SK-N-SH (cell line): ENCODE data around the gene ARAP1.

ENCODE experiments used
- EZH2phosphoT487 ChIP-seq: fragments of 200-600 bp; sonication (generic); IDR thresholded peaks from 2 replicates; pipeline ENCODE4 v1.6.1; 2017; ENCODE audit warnings: low read depth, mixed run types, mild to moderate bottlenecking, antibody characterized with exemption, moderate library complexity, borderline replicate concordance
- FOXM1 ChIP-seq: IDR thresholded peaks from 2 replicates; pipeline ENCODE4 v1.4.0; 2012; ENCODE audit warnings: low read depth, mild to moderate bottlenecking
- JUND ChIP-seq: IDR thresholded peaks from 2 replicates; pipeline ENCODE4 v1.4.0; 2012
- POLR2AphosphoS5 ChIP-seq: IDR thresholded peaks from 2 replicates; pipeline ENCODE4 v1.6.1; 2012; ENCODE audit warnings: low read depth, low read length
- RAD21 ChIP-seq: IDR thresholded peaks from 2 replicates; pipeline ENCODE4 v1.6.1; 2012; ENCODE audit warnings: mild to moderate bottlenecking, low read length
- REST ChIP-seq: IDR thresholded peaks from 2 replicates; pipeline ENCODE4 v1.6.1; 2012; ENCODE audit warnings: mild to moderate bottlenecking, low read depth, low read length, moderate library complexity
- SIN3A ChIP-seq: IDR thresholded peaks from 2 replicates; pipeline ENCODE4 v1.6.1; 2012; ENCODE audit warnings: low read depth, mild to moderate bottlenecking, low read length, moderate library complexity, borderline replicate concordance
- TAF1 ChIP-seq: IDR thresholded peaks from 2 replicates; pipeline ENCODE4 v1.6.1; 2012; ENCODE audit warnings: low read depth, mild to moderate bottlenecking, low read length, moderate library complexity, borderline replicate concordance
- TCF12 ChIP-seq: IDR thresholded peaks from 2 replicates; pipeline ENCODE4 v1.4.0; 2012
- TF ChIP-seq, protein P1 (sequence below): fragments of 200-600 bp; sonication (generic); IDR thresholded peaks from 2 replicates; pipeline ENCODE4 v1.6.1; 2017; ENCODE audit warnings: antibody characterized with exemption, mild to moderate bottlenecking, moderate library complexity
- TF ChIP-seq, protein P2 (sequence below): IDR thresholded peaks from 2 replicates; pipeline ENCODE4 v1.4.0; 2012; ENCODE audit warnings: low read depth, borderline replicate concordance

GRCh38 chr11:72781313-72782080, 29.3 kb upstream of the ARAP1 start:
- TF ChIP-seq REST (no peak), SIN3A (no peak), JUND (no peak), TCF12 (no peak), EZH2phosphoT487 (no peak), TAF1 (no peak), RAD21 (no peak), POLR2AphosphoS5 (no peak), FOXM1 (no peak)
- TF ChIP-seq, protein P1, sequence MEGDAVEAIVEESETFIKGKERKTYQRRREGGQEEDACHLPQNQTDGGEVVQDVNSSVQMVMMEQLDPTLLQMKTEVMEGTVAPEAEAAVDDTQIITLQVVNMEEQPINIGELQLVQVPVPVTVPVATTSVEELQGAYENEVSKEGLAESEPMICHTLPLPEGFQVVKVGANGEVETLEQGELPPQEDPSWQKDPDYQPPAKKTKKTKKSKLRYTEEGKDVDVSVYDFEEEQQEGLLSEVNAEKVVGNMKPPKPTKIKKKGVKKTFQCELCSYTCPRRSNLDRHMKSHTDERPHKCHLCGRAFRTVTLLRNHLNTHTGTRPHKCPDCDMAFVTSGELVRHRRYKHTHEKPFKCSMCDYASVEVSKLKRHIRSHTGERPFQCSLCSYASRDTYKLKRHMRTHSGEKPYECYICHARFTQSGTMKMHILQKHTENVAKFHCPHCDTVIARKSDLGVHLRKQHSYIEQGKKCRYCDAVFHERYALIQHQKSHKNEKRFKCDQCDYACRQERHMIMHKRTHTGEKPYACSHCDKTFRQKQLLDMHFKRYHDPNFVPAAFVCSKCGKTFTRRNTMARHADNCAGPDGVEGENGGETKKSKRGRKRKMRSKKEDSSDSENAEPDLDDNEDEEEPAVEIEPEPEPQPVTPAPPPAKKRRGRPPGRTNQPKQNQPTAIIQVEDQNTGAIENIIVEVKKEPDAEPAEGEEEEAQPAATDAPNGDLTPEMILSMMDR = no peak
- TF ChIP-seq, protein P2, sequence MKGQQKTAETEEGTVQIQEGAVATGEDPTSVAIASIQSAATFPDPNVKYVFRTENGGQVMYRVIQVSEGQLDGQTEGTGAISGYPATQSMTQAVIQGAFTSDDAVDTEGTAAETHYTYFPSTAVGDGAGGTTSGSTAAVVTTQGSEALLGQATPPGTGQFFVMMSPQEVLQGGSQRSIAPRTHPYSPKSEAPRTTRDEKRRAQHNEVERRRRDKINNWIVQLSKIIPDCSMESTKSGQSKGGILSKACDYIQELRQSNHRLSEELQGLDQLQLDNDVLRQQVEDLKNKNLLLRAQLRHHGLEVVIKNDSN = no peak
